Measurements from ENCODE around the gene WDR37.
A peak's percentile ranks its signal among the peaks of the same experiment; 100 is the strongest.

WDR37 gene

GRCh38 chr10:1114315-1114714 is 58.1 kb downstream of the WDR37 start:
- ChIA-PET CTCF (no interaction called here), POLR2A (no interaction called here)
- peaks cover 5 to 73% of the 10 kb centered on the region in 2 experiments; a peak in 2 of 3 replicates for H3K36me3 ChIP-seq (ENCODE audit: control insufficient read depth in 2 of 2, insufficient read depth in 1 of 2, low read length in 2 of 2)
- H3K9me3 ChIP-seq (ENCODE audit: control insufficient read depth, insufficient read depth, low read depth, low read length), result no peaks in the 10 kb centered on the region
- no peak for TF ChIP-seq ZFHX2 (tag by site-specific recombination; conservative IDR thresholded peaks at IDR 0.05)
- no peak for TF ChIP-seq ZNF529 (tag by site-specific recombination; IDR thresholded peaks at IDR 0.05; ENCODE audit: insufficient replicate concordance)
- 0 out of 2 replicates have a peak, but pooled peaks have one; percentile 13 for TF ChIP-seq ZNF600 (tag by site-specific recombination; IDR thresholded peaks at IDR 0.05)
- H3K4me3 ChIP-seq (ENCODE audit: low read depth, low read length), result no peak overlapping the region
- no peak overlapping the region for H3K27ac ChIP-seq (ENCODE audit: extremely low read depth, low read depth, low read length)
- no peaks in the 10 kb centered on the region for H3K4me1 ChIP-seq (ENCODE audit: control insufficient read depth, insufficient read depth, low read length)

- no peak overlapping the region for H3K4me3 ChIP-seq (ENCODE audit: low read depth, low read length)
- ChIA-PET CTCF (no interaction called here), POLR2A (interaction anchor here (0.6 kb wide), 1 partner anchor 566 kb away, joined by 3 read pairs; no protein-coding TSS in a partner anchor)
- no peaks in the 10 kb centered on the region for H3K9me3 ChIP-seq (ENCODE audit: control insufficient read depth, insufficient read depth, low read depth, low read length)
- H3K4me1 ChIP-seq (ENCODE audit: control insufficient read depth, insufficient read depth, low read length), result no peaks in the 10 kb centered on the region
- H3K36me3 ChIP-seq (ENCODE audit: control insufficient read depth in 2 of 2, insufficient read depth in 1 of 2, low read length in 2 of 2), result peaks cover 5 to 75% of the 10 kb centered on the region in 2 experiments; a peak in 2 of 3 replicates
- TF ChIP-seq ZNF600 (tag by site-specific recombination; IDR thresholded peaks at IDR 0.05), result 0 out of 2 replicates have a peak, but pooled peaks have one; percentile 7
- TF ChIP-seq ZNF624 (tag by site-specific recombination; IDR thresholded peaks at IDR 0.05), result no peak
- TF ChIP-seq ZFHX2 (tag by site-specific recombination; conservative IDR thresholded peaks at IDR 0.05), result peak; percentile 56
- TF ChIP-seq EGR2 (tag by site-specific recombination; IDR thresholded peaks at IDR 0.05; ENCODE audit: low read depth), result peak; percentile 88
- H3K27ac ChIP-seq (ENCODE audit: extremely low read depth, low read depth, low read length), result no peak overlapping the region
Measured at GRCh38 chr10:1114719-1115606, 58.8 kb downstream of the WDR37 start.

GRCh38 chr10:1115607-1115955 is 59.4 kb downstream of the WDR37 start:
- H3K4me1 ChIP-seq (ENCODE audit: control insufficient read depth, insufficient read depth, low read length), result no peaks in the 10 kb centered on the region
- POLR2A ChIA-PET, result no interaction called here
- H3K4me3 ChIP-seq (ENCODE audit: low read depth, low read length), result no peak overlapping the region
- H3K27ac ChIP-seq (ENCODE audit: extremely low read depth, low read depth, low read length), result no peak overlapping the region
- no peak for TF ChIP-seq ZNF529 (tag by site-specific recombination; IDR thresholded peaks at IDR 0.05; ENCODE audit: insufficient replicate concordance)
- TF ChIP-seq GLI4 (tag by site-specific recombination; IDR thresholded peaks at IDR 0.05), result no peak
- TF ChIP-seq, protein P1, sequence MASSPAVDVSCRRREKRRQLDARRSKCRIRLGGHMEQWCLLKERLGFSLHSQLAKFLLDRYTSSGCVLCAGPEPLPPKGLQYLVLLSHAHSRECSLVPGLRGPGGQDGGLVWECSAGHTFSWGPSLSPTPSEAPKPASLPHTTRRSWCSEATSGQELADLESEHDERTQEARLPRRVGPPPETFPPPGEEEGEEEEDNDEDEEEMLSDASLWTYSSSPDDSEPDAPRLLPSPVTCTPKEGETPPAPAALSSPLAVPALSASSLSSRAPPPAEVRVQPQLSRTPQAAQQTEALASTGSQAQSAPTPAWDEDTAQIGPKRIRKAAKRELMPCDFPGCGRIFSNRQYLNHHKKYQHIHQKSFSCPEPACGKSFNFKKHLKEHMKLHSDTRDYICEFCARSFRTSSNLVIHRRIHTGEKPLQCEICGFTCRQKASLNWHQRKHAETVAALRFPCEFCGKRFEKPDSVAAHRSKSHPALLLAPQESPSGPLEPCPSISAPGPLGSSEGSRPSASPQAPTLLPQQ (tag by site-specific recombination; IDR thresholded peaks at IDR 0.05), result no peak
- CTCF ChIA-PET, result no interaction called here
- peaks cover 5 to 78% of the 10 kb centered on the region in 2 experiments; a peak in 2 of 3 replicates for H3K36me3 ChIP-seq (ENCODE audit: control insufficient read depth in 2 of 2, insufficient read depth in 1 of 2, low read length in 2 of 2)
- H3K9me3 ChIP-seq (ENCODE audit: control insufficient read depth, insufficient read depth, low read depth, low read length), result no peaks in the 10 kb centered on the region

DNA sequence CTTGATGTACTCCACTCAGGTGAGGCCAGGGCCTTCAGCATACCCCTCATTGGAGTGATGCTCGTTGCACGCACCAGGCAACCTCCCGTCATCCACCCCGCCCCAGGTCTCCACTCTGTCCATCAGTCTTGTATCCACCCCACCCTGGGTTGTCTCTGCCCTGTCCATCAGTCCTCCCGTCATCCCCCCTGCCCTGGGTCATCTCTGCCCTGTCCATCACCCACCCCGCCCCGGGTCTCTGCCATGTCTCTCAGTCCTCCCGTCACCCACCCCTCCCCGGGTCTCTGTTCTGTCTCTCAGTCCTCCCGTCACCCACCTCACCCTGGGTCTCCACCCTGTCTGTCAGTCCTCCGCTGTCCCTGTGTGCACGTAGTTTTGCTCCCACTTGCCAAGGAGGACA is 59.9 kb downstream of the WDR37 start:
- H3K9me3 ChIP-seq (ENCODE audit: control insufficient read depth, insufficient read depth, low read depth, low read length), result no peaks in the 10 kb centered on the region
- TF ChIP-seq ZNF239 (tag by site-specific recombination; IDR thresholded peaks at IDR 0.05) (no peak), ZNF555 (tag by site-specific recombination; conservative IDR thresholded peaks at IDR 0.05) (no peak), ZNF19 (tag by site-specific recombination; IDR thresholded peaks at IDR 0.05; ENCODE audit: low read depth) (no peak), ZSCAN23 (tag by site-specific recombination; IDR thresholded peaks at IDR 0.05) (no peak), REST (tag by site-specific recombination; IDR thresholded peaks at IDR 0.05) (no peak), ZNF510 (tag by site-specific recombination; IDR thresholded peaks at IDR 0.05; ENCODE audit: insufficient replicate concordance) (no peak)
- H3K4me1 ChIP-seq (ENCODE audit: control insufficient read depth, insufficient read depth, low read length), result no peaks in the 10 kb centered on the region
- POLR2A ChIA-PET, result no interaction called here
- no peak overlapping the region for H3K27ac ChIP-seq (ENCODE audit: extremely low read depth, low read depth, low read length)
- peaks cover 5 to 79% of the 10 kb centered on the region in 2 experiments; a peak in 2 of 3 replicates for H3K36me3 ChIP-seq (ENCODE audit: control insufficient read depth in 2 of 2, insufficient read depth in 1 of 2, low read length in 2 of 2)
- H3K4me3 ChIP-seq (ENCODE audit: low read depth, low read length), result no peak overlapping the region
- CTCF ChIA-PET, result no interaction called here

All from HEK293 (cell line).